HL-60 (cell line): ENCODE results near the gene TENM4.

ENCODE experiments used
- DNase-seq, 2 experiments: peaks; one replicate each; pipeline ENCODE4 v3.0.0-alpha.2; 2010 to 2020; ENCODE audit warnings: low read depth in 1 of 2, low spot score in 1 of 2
- H3K27ac ChIP-seq: fragments of 250-450 bp; sonication (Bioruptor Pico); replicated peaks from 2 replicates; pipeline ENCODE4 v1.5.1; 2020; ENCODE audit warnings: mild to moderate bottlenecking, moderate library complexity
- H3K27me3 ChIP-seq: fragments of 250-450 bp; sonication (Bioruptor Pico); 2 replicates; pipeline ENCODE4 v1.5.1; 2021; ENCODE audit warnings: mild to moderate bottlenecking, moderate library complexity; ENCODE audit not compliant: insufficient read depth, poor library complexity, severe bottlenecking
- H3K4me3 ChIP-seq: replicated peaks from 2 replicates; pipeline ENCODE4 v1.5.1; 2011; ENCODE audit warnings: mild to moderate bottlenecking, control low read depth, low read length; ENCODE audit not compliant: insufficient read depth
- GABPA ChIP-seq: IDR thresholded peaks from 2 replicates; pipeline ENCODE4 v1.6.1; 2012; ENCODE audit warnings: low read depth
- POLR2AphosphoS5 ChIP-seq: IDR thresholded peaks from 2 replicates; pipeline ENCODE4 v1.6.1; 2012; ENCODE audit warnings: low read depth
- REST ChIP-seq: IDR thresholded peaks from 2 replicates; pipeline ENCODE4 v1.6.1; 2012; ENCODE audit warnings: low read depth; ENCODE audit not compliant: insufficient replicate concordance
- SPI1 ChIP-seq: IDR thresholded peaks from 2 replicates; pipeline ENCODE4 v1.6.1; 2012; ENCODE audit warnings: low read depth, mild to moderate bottlenecking, borderline replicate concordance
- TF ChIP-seq, protein P1 (sequence below): IDR thresholded peaks from one replicate; pipeline ENCODE4 v1.5.1; 2011; ENCODE audit warnings: low read length, control low read depth, inconsistent platforms; ENCODE audit not compliant: insufficient read depth

The TENM4 gene

DNA sequence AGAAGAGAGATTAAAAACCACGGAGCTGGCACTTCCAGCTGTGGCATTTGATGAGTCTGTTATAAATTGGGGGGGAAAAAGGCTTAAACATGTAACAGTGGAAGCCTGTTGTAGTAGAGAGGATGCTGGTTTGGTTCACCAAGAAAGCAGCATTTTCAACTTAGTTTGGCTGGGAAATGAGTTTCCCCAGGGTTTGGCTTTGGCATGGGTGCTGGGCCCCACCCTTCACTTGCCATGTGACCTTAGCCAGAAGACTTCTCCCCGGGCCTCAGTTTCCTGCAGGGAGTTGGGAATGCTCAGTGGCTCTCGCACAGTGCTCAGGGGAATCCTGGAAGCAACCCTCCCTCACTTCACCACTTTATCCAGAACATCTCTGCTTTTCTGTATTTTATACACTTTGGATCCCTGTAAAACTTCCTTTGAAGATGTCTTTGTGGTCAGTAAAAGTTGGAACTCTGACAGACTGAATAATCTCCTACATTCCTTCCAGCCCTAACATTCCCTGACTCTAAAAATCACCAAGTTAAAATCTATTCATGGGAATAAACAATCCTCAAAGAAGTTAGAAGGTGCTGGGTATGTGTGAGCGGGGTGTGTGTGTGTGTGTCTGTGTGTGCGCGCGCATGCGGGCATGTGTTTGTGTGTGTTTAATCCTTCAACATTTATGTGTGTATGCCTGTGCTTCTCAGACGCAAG is 166.0 kb downstream of the TENM4 start:
- Histone ChIP-seq H3K4me3 (no peak overlapping the region), H3K27ac (no peak overlapping the region), H3K27me3 (no peaks in the 10 kb centered on the region)
- DNase-seq, result no peak
- no peak for TF ChIP-seq POLR2AphosphoS5
- TF ChIP-seq REST, result no peak
- no peak for TF ChIP-seq GABPA
- TF ChIP-seq, protein P1, sequence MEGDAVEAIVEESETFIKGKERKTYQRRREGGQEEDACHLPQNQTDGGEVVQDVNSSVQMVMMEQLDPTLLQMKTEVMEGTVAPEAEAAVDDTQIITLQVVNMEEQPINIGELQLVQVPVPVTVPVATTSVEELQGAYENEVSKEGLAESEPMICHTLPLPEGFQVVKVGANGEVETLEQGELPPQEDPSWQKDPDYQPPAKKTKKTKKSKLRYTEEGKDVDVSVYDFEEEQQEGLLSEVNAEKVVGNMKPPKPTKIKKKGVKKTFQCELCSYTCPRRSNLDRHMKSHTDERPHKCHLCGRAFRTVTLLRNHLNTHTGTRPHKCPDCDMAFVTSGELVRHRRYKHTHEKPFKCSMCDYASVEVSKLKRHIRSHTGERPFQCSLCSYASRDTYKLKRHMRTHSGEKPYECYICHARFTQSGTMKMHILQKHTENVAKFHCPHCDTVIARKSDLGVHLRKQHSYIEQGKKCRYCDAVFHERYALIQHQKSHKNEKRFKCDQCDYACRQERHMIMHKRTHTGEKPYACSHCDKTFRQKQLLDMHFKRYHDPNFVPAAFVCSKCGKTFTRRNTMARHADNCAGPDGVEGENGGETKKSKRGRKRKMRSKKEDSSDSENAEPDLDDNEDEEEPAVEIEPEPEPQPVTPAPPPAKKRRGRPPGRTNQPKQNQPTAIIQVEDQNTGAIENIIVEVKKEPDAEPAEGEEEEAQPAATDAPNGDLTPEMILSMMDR, result no peak
- no peak for TF ChIP-seq SPI1

DNA sequence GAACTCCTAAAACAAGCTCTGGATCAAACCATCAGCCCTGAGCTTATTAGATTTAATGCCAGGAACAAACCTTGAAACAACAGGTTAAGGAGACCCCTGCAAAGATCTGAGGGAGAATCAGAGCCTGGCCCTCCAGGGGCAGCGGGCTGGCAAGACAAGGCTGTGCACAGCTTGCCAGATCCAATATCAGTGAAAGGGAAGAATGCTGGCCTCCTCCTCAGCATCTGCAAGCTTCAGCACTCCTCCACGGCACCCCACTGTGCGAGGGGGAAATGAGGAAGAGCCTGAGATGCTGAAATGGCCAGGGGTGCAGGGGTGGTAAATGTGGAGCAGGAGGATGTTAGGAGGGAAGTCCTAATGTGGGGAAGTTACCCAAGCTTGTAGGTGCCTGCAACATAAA is 167.0 kb downstream of the TENM4 start:
- Histone ChIP-seq H3K4me3 (no peak overlapping the region), H3K27ac (no peak overlapping the region), H3K27me3 (no peaks in the 10 kb centered on the region)
- DNase-seq, result no peak
- TF ChIP-seq REST (no peak), SPI1 (peak; percentile 5; the same call in 1 of the 2 replicates), GABPA (no peak)

GRCh38 chr11:79269611-79270307 is 171.1 kb downstream of the TENM4 start:
- no peak overlapping the region for H3K4me3 ChIP-seq
- no peak for DNase-seq
- no peak for TF ChIP-seq REST
- no peak for TF ChIP-seq GABPA
- TF ChIP-seq POLR2AphosphoS5, result no peak
- no peak overlapping the region for H3K27ac ChIP-seq
- H3K27me3 ChIP-seq, result no peaks in the 10 kb centered on the region

DNA sequence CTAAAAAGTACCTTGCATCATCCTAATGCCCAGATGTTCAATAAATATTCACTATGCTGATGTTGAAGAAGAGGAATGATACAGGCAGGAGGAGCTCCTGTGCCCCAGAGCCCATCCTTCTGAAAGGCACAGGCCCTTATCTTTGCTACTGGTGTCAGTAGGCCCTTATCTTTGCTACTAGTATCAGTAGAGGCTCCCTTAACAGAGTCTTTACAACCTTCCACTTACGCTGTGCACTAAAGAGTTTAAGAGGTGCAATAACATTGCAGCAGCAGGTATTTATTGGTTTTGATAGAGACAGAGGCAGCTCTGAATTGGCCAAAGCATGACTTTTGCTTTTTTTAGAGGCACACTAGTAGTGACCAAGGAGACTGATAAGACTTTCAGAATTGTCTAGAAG is 174.4 kb downstream of the TENM4 start:
- DNase-seq, result no peak
- TF ChIP-seq REST, result no peak
- TF ChIP-seq POLR2AphosphoS5, result no peak
- TF ChIP-seq SPI1, result no peak
- H3K4me3 ChIP-seq, result no peak overlapping the region
- H3K27ac ChIP-seq, result no peak overlapping the region
- H3K27me3 ChIP-seq, result no peaks in the 10 kb centered on the region
